Calu3 (cell line): ENCODE data around the gene ASTN2. TPM values are rescaled to one million over a fixed set of nuclear protein-coding genes. Genes with fewer than 3 reads are reported as not detected.

ENCODE experiments used
- BruUV-seq: library from RNA; stranded (reverse); fragments of 400-500 nt; replicated peaks from 2 replicates; lab custom pipeline; 2021; lab: Mats Ljungman, UMichigan
- CTCF ChIA-PET: fragments of 300-600 bp; sonication (Branson Sonifier 250); formaldehyde crosslinking; loops from one replicate; lab custom pipeline; 2022; ENCODE audit warnings: antibody characterized with exemption; lab: Charles Lee
- DNase-seq: peaks from one replicate; pipeline ENCODE4 v3.0.0; 2022
- H3K27ac Mint-ChIP-seq: one replicate; pipeline ENCODE4 v1.8.0; 2022; ENCODE audit warnings: mixed read lengths; ENCODE audit not compliant: unreplicated experiment
- H3K27me3 Mint-ChIP-seq: one replicate; pipeline ENCODE4 v1.8.0; 2022; ENCODE audit warnings: mixed read lengths; ENCODE audit not compliant: unreplicated experiment
- H3K36me3 Mint-ChIP-seq: one replicate; pipeline ENCODE4 v1.8.0; 2022; ENCODE audit warnings: mild to moderate bottlenecking, moderate library complexity, mixed read lengths; ENCODE audit not compliant: insufficient read depth, unreplicated experiment
- H3K4me1 Mint-ChIP-seq: one replicate; pipeline ENCODE4 v1.8.0; 2022; ENCODE audit warnings: mild to moderate bottlenecking, low read depth, mixed read lengths; ENCODE audit not compliant: unreplicated experiment
- H3K4me3 Mint-ChIP-seq: one replicate; pipeline ENCODE4 v1.8.0; 2022; ENCODE audit warnings: mild to moderate bottlenecking, low read depth, moderate library complexity, mixed read lengths; ENCODE audit not compliant: unreplicated experiment
- H3K9me3 Mint-ChIP-seq: one replicate; pipeline ENCODE4 v1.8.0; 2022; ENCODE audit warnings: low read depth, mixed read lengths; ENCODE audit not compliant: unreplicated experiment
- CTCF ChIP-seq: fragments of 200-600 bp; IDR thresholded peaks from one replicate; pipeline ENCODE4 v1.8.0; 2022; ENCODE audit warnings: antibody characterized with exemption; ENCODE audit not compliant: unreplicated experiment
- intact Hi-C: fragments of 100-400 bp; cut with micrococcal nuclease; formaldehyde crosslinking; loops from one replicate; pipeline ENCODE4 v1.10.0; 2022; ENCODE audit not compliant: unreplicated experiment
- total RNA-seq: library from RNA; stranded (reverse); gene quantifications from 2 replicates; pipeline ENCODE4 v1.2.3, GENCODE V29; 2022

The ASTN2 gene
- total RNA-seq, 1 experiment from 2014 or later, result 1.7 TPM

DNA sequence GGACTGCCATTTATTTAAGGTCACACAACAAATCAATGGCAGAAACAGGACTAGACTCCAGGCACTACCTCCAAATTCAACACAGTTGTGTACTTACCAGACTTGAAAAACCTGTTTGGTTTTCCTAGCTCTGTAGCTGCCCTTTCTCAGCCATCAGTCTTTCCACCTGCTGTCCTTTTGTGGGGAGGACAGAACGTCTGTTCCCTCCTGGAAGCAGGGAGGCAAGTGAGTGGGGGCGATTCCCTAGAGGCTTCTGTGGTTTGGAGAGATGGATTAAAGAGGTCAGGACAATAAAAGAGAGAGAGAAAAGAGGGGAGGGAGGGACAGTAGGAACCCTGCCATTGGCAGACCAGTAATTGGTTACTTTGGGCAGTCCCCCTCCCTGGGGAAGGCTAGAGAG, 14.7 kb downstream of the ASTN2 start:
- no TSS peak for BruUV-seq
- intact Hi-C loops, result no loop called here
- Mint-ChIP-seq H3K4me3 (no peak overlapping the region), H3K27me3 (peaks cover 36% of the 10 kb centered on the region), H3K9me3 (no peaks in the 10 kb centered on the region), H3K4me1 (no peaks in the 10 kb centered on the region), H3K27ac (no peak overlapping the region), H3K36me3 (no peaks in the 10 kb centered on the region)
- CTCF ChIA-PET, result no interaction called here
- TF ChIP-seq CTCF, result no peak
- no peak for DNase-seq

GRCh38 chr9:117395151-117395650, 19.7 kb downstream of the ASTN2 start:
- BruUV-seq, result no TSS peak

GRCh38 chr9:117394655-117395054, 20.2 kb downstream of the ASTN2 start:
- Mint-ChIP-seq H3K27ac (no peak overlapping the region), H3K27me3 (no peaks in the 10 kb centered on the region), H3K4me1 (no peaks in the 10 kb centered on the region), H3K36me3 (no peaks in the 10 kb centered on the region), H3K9me3 (peaks cover under 1% of the 10 kb centered on the region), H3K4me3 (no peak overlapping the region)
- no TSS peak for BruUV-seq
- DNase-seq, result no peak
- TF ChIP-seq CTCF, result no peak
- intact Hi-C loops, result no loop called here
- CTCF ChIA-PET, result no interaction called here

More at GRCh38 chr9:117395151-117395650, 19.7 kb downstream of the ASTN2 start:
- no peak for DNase-seq
- Mint-ChIP-seq H3K27me3 (no peaks in the 10 kb centered on the region), H3K36me3 (no peaks in the 10 kb centered on the region), H3K27ac (no peak overlapping the region), H3K4me3 (no peak overlapping the region), H3K9me3 (no peaks in the 10 kb centered on the region), H3K4me1 (no peaks in the 10 kb centered on the region)
- CTCF ChIA-PET, result no interaction called here
- TF ChIP-seq CTCF, result no peak
- intact Hi-C loops, result no loop called here

DNA sequence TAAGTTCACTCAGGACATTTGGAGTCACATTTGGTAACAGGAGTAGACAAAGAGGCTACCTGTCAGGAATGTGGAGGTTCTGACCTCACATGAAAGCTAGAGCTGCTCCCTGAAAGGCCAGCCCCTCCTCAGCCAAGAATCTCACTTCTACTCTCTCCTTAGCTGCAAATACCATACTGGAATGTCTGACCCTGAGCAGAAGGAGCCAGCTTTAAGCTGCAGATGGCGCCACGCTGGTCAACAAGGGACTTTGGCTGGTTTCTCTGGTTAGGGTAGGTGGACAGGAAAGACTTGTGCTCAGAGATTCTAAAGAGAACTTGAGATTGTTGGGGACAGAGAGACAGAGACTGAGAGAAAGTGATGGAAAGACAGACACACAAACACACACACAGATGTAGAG, 21.9 kb downstream of the ASTN2 start:
- no TSS peak for BruUV-seq
- DNase-seq, result no peak
- Mint-ChIP-seq H3K4me3 (no peak overlapping the region), H3K9me3 (peaks cover 3% of the 10 kb centered on the region), H3K27me3 (no peaks in the 10 kb centered on the region), H3K4me1 (no peaks in the 10 kb centered on the region), H3K36me3 (no peaks in the 10 kb centered on the region), H3K27ac (no peak overlapping the region)
- CTCF ChIA-PET, result interaction anchor here (0.5 kb wide), 1 partner anchor 69 kb away, joined by 4 read pairs; no protein-coding TSS in a partner anchor
- intact Hi-C loops, result no loop called here
- TF ChIP-seq CTCF, result no peak
